GM12878 (cell line): ENCODE measurements around the gene ARAP2. TPM values are rescaled to one million over a fixed set of nuclear protein-coding genes. Genes with fewer than 3 reads are reported as not detected.

ENCODE experiments used
- CREM ChIP-seq: IDR thresholded peaks from 2 replicates; pipeline ENCODE4 v1.6.1; 2014; ENCODE audit warnings: antibody characterized with exemption, low read depth
- GABPA ChIP-seq: IDR thresholded peaks from 2 replicates; pipeline ENCODE4 v1.6.1; 2014; ENCODE audit warnings: antibody characterized with exemption, low read depth, mild to moderate bottlenecking, inconsistent platforms
- HCFC1 ChIP-seq: fragments of 150-350 bp; IDR thresholded peaks from 2 replicates; pipeline ENCODE4 v1.6.1; 2014; ENCODE audit warnings: low read length
- IKZF2 ChIP-seq, 2 experiments: fragments of 450-650 bp; IDR thresholded peaks; 2 replicates each; pipeline ENCODE4 v1.6.1; 2017; ENCODE audit warnings: mild to moderate bottlenecking in 2 of 2, moderate library complexity in 2 of 2
- IRF4 ChIP-seq: IDR thresholded peaks from 2 replicates; pipeline ENCODE4 v1.6.1; 2011; ENCODE audit warnings: low read depth, low read length
- MXI1 ChIP-seq: fragments of 150-350 bp; IDR thresholded peaks from 2 replicates; pipeline ENCODE4 v1.6.1; 2011; ENCODE audit warnings: low read depth, mild to moderate bottlenecking, inconsistent platforms, low read length, improper control_type of control experiment
- SIN3A ChIP-seq: IDR thresholded peaks from 2 replicates; pipeline ENCODE4 v1.6.1; 2012; ENCODE audit warnings: low read depth, low read length, improper control_type of control experiment
- SUPT20H ChIP-seq: IDR thresholded peaks from 2 replicates; pipeline ENCODE4 v1.6.1; 2011; ENCODE audit warnings: low read depth, mild to moderate bottlenecking, low read length, moderate library complexity, borderline replicate concordance; ENCODE audit not compliant: control insufficient read depth
- TCF3 ChIP-seq: IDR thresholded peaks from 2 replicates; pipeline ENCODE4 v1.6.1; 2012; ENCODE audit warnings: low read depth, mild to moderate bottlenecking, low read length, borderline replicate concordance; ENCODE audit not compliant: insufficient read depth
- YBX1 ChIP-seq: fragments of 450-650 bp; IDR thresholded peaks from 2 replicates; pipeline ENCODE4 v1.6.1; 2016; ENCODE audit warnings: antibody characterized with exemption
- YY1 ChIP-seq: IDR thresholded peaks from 2 replicates; pipeline ENCODE4 v1.6.1; 2011; ENCODE audit warnings: low read depth, mild to moderate bottlenecking, low read length
- polyA plus RNA-seq, 11 experiments: library from polyadenylated mRNA; depleted of rRNA in 4 of 11; unstranded in 6 of 11; stranded (reverse) in 5 of 11; fragments of >200 nt; fragmentation: Nextera tagmentation in 4 of 11; fragmentation: Illumina TruSeq in 1 of 11; extraction: Ambion mirVana in 4 of 11; extraction: Trizol in 1 of 11; gene quantifications; 1 replicate in 1 of 11; 2 replicates in 10 of 11; pipeline versions ENCODE4 v1.2.1 to v1.2.3, GENCODE V29; 2011 to 2016; ENCODE audit warnings: inconsistent platforms in 2 of 11, missing spikeins in 2 of 11, low read depth in 1 of 11
- total RNA-seq, 4 experiments: library from RNA; depleted of rRNA in 3 of 4; stranded (reverse); fragments of >200 nt in 3 of 4; fragmentation: Illumina TruSeq in 1 of 4; extraction: Trizol in 1 of 4; gene quantifications; 2 replicates each; pipeline versions ENCODE4 v1.2.1 to v1.2.3, GENCODE V29; 2013 to 2021
- TF ChIP-seq, protein P1 (sequence below): fragments of 450-650 bp; IDR thresholded peaks from 2 replicates; pipeline ENCODE4 v1.6.1; 2017; ENCODE audit warnings: low read depth, mild to moderate bottlenecking, moderate library complexity
- TF ChIP-seq, protein P2 (sequence below): fragments of 450-650 bp; formaldehyde crosslinking; IDR thresholded peaks from 2 replicates; pipeline ENCODE4 v1.5.0; 2022; ENCODE audit warnings: mild to moderate bottlenecking, missing genetic modification characterization
- TF ChIP-seq, protein P3 (sequence below): fragments of 150-350 bp; IDR thresholded peaks from 2 replicates; pipeline ENCODE4 v1.6.1; 2016; ENCODE audit warnings: low read depth, low read length
- TF ChIP-seq, protein P4 (sequence below), 3 experiments: IDR thresholded peaks in 2 of 3; conservative IDR thresholded peaks in 1 of 3; 2 replicates each; pipeline ENCODE4 v1.5.1; 2011; ENCODE audit warnings: low read depth in 3 of 3, low read length in 3 of 3, mild to moderate bottlenecking in 3 of 3, control low read depth in 2 of 3, moderate library complexity in 2 of 3, inconsistent platforms in 1 of 3, mixed read lengths in 1 of 3; ENCODE audit not compliant: control insufficient read depth in 2 of 3, insufficient read depth in 1 of 3; ENCODE audit errors: extremely low read depth in 1 of 3

The ARAP2 gene
- total and polyA plus RNA-seq, 10 of the 15 experiments (the other 5 are each of a cell fraction or from before 2014, with no cell fraction given) = 5.4 to 36.1 (median 12.2) TPM

DNA sequence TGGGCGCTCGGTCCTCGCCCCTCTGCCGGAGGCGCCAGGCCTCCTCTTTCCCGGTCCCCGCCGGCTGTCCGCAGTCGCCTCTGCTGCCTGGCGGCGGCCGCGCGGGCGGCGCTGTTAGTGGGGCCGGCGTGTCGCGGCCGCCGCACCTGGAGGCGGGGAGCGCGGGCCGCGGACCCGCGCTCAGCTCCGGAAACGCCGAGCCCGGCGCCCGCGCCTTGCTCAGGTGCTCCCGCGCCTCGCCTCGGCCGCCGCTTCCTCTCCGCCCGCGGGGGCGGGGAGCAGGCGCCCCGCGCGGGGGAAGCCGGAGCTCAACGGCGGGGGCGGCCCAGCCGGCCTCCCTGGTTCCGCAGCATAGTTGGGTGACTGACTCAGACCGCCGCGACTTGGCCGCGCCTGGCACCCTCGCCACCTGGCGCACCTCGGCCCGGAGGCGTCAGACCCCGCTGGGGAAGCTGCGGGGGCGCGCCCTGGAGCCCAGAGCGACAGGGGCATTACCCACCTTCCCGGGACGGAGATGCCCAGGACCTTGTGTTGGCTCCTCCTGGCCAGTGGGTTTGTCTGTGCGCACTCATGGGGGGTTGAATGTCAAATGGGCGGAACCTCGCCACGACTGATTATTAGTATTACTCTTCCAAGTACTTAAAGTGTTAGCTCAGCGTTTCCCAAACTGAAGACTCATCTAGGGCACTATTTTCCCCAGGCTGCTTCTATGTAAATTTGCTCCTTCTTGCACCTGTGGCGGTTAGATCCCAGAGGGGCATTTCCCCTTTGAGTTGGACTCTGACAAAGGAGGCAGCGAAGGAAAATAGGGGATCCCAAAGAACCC is at the start of gene ARAP2 (continued):
- TF ChIP-seq TCF3 (peak; percentile 69; the same call in 1 of the 2 replicates), YY1 (0 out of 2 replicates have a peak, but pooled peaks have one; percentile 42), IKZF2 (IDR thresholded peaks at IDR 0.05) (peak; percentile 15 to 34; a peak in 2 of 4 replicates), SIN3A (no peak), MXI1 (no peak; the same call in 1 of the 2 replicates), YBX1 (no peak), HCFC1 (no peak; the same call in 1 of the 2 replicates), SUPT20H (no peak), IRF4 (no peak), CREM (no peak), GABPA (no peak)
- TF ChIP-seq, protein P1, sequence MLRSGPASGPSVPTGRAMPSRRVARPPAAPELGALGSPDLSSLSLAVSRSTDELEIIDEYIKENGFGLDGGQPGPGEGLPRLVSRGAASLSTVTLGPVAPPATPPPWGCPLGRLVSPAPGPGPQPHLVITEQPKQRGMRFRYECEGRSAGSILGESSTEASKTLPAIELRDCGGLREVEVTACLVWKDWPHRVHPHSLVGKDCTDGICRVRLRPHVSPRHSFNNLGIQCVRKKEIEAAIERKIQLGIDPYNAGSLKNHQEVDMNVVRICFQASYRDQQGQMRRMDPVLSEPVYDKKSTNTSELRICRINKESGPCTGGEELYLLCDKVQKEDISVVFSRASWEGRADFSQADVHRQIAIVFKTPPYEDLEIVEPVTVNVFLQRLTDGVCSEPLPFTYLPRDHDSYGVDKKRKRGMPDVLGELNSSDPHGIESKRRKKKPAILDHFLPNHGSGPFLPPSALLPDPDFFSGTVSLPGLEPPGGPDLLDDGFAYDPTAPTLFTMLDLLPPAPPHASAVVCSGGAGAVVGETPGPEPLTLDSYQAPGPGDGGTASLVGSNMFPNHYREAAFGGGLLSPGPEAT = no peak
- TF ChIP-seq, protein P2, sequence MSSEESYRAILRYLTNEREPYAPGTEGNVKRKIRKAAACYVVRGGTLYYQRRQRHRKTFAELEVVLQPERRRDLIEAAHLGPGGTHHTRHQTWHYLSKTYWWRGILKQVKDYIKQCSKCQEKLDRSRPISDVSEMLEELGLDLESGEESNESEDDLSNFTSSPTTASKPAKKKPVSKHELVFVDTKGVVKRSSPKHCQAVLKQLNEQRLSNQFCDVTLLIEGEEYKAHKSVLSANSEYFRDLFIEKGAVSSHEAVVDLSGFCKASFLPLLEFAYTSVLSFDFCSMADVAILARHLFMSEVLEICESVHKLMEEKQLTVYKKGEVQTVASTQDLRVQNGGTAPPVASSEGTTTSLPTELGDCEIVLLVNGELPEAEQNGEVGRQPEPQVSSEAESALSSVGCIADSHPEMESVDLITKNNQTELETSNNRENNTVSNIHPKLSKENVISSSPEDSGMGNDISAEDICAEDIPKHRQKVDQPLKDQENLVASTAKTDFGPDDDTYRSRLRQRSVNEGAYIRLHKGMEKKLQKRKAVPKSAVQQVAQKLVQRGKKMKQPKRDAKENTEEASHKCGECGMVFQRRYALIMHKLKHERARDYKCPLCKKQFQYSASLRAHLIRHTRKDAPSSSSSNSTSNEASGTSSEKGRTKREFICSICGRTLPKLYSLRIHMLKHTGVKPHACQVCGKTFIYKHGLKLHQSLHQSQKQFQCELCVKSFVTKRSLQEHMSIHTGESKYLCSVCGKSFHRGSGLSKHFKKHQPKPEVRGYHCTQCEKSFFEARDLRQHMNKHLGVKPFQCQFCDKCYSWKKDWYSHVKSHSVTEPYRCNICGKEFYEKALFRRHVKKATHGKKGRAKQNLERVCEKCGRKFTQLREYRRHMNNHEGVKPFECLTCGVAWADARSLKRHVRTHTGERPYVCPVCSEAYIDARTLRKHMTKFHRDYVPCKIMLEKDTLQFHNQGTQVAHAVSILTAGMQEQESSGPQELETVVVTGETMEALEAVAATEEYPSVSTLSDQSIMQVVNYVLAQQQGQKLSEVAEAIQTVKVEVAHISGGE (CRISPR knock-in tag) = no peak
- TF ChIP-seq, protein P3, sequence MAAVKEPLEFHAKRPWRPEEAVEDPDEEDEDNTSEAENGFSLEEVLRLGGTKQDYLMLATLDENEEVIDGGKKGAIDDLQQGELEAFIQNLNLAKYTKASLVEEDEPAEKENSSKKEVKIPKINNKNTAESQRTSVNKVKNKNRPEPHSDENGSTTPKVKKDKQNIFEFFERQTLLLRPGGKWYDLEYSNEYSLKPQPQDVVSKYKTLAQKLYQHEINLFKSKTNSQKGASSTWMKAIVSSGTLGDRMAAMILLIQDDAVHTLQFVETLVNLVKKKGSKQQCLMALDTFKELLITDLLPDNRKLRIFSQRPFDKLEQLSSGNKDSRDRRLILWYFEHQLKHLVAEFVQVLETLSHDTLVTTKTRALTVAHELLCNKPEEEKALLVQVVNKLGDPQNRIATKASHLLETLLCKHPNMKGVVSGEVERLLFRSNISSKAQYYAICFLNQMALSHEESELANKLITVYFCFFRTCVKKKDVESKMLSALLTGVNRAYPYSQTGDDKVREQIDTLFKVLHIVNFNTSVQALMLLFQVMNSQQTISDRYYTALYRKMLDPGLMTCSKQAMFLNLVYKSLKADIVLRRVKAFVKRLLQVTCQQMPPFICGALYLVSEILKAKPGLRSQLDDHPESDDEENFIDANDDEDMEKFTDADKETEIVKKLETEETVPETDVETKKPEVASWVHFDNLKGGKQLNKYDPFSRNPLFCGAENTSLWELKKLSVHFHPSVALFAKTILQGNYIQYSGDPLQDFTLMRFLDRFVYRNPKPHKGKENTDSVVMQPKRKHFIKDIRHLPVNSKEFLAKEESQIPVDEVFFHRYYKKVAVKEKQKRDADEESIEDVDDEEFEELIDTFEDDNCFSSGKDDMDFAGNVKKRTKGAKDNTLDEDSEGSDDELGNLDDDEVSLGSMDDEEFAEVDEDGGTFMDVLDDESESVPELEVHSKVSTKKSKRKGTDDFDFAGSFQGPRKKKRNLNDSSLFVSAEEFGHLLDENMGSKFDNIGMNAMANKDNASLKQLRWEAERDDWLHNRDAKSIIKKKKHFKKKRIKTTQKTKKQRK = no peak
- TF ChIP-seq, protein P4, sequence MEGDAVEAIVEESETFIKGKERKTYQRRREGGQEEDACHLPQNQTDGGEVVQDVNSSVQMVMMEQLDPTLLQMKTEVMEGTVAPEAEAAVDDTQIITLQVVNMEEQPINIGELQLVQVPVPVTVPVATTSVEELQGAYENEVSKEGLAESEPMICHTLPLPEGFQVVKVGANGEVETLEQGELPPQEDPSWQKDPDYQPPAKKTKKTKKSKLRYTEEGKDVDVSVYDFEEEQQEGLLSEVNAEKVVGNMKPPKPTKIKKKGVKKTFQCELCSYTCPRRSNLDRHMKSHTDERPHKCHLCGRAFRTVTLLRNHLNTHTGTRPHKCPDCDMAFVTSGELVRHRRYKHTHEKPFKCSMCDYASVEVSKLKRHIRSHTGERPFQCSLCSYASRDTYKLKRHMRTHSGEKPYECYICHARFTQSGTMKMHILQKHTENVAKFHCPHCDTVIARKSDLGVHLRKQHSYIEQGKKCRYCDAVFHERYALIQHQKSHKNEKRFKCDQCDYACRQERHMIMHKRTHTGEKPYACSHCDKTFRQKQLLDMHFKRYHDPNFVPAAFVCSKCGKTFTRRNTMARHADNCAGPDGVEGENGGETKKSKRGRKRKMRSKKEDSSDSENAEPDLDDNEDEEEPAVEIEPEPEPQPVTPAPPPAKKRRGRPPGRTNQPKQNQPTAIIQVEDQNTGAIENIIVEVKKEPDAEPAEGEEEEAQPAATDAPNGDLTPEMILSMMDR (IDR thresholded peaks at IDR 0.05 in 2 of 3, conservative IDR thresholded peaks at IDR 0.05 in 1 of 3; ENCODE audit: control insufficient read depth in 2 of 3, extremely low read depth in 1 of 3, insufficient read depth in 1 of 3, low read depth in 3 of 3, low read length in 3 of 3) = peak in 1 of 3 experiments; percentile 12; a peak in 1 of 6 replicates
